D721Med (cell line): ENCODE results near the gene MBTD1.
A peak's percentile ranks its signal among the peaks of the same experiment; 100 is the strongest.

ENCODE experiments used
- DNase-seq: peaks from one replicate; pipeline ENCODE4 v3.0.0; 2011; ENCODE audit warnings: low spot score; ENCODE audit not compliant: insufficient read length
- FAIRE-seq: peaks from 2 replicates; lab custom pipeline; 2011; peaks lifted over from hg19 to GRCh38; lab: Jason Lieb, UNC
- TF ChIP-seq, protein P1 (sequence below): IDR thresholded peaks from 2 replicates; pipeline ENCODE4 v1.5.1; 2012; ENCODE audit warnings: mild to moderate bottlenecking, control low read depth; ENCODE audit not compliant: insufficient read depth; ENCODE audit errors: missing control alignments

Gene MBTD1

DNA sequence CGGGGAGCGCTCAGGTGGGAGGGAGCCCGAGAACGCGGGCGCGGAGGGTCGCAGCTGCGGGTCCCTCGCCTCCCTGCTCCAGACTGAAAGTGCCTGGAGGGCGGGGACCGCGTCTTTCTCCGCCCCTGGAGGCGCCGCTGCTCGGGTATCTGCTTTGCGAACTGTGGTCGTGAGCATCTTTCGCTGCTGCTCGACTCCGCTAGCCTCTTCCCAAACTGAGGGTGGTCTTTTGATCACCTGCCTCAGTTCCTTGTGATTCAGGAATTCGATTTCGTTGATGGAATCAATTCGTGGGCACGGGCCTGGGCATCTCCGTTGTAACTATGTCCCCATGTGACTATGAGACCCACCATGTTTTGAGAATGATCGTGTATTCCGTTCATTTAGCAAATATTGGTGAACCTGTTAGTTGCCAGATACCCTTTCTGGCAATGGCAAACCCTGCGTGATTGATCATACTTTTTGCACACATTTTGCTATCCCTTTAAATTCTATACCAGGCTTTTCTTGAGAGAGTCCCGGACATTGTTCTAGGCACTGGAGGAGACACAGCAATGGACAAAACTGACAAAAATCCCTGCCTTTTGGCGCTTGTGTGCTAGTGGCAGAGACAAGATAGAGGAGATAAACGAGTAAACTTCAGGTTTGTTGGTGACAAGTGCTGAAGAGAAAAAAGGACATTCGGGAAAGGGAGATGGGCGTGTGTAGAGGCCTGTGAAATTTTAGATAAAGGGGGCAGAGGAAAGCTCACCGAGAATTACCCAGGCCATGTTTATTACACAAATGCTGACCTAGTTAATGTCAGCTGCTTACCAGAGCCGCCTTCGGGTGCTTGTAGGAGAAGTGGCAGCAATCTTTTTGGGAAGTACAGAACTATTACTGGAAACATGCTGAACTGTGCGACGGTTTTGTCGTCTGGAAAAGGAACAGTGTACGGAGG, 1.4 kb upstream of the MBTD1 start:
- TF ChIP-seq, protein P1, sequence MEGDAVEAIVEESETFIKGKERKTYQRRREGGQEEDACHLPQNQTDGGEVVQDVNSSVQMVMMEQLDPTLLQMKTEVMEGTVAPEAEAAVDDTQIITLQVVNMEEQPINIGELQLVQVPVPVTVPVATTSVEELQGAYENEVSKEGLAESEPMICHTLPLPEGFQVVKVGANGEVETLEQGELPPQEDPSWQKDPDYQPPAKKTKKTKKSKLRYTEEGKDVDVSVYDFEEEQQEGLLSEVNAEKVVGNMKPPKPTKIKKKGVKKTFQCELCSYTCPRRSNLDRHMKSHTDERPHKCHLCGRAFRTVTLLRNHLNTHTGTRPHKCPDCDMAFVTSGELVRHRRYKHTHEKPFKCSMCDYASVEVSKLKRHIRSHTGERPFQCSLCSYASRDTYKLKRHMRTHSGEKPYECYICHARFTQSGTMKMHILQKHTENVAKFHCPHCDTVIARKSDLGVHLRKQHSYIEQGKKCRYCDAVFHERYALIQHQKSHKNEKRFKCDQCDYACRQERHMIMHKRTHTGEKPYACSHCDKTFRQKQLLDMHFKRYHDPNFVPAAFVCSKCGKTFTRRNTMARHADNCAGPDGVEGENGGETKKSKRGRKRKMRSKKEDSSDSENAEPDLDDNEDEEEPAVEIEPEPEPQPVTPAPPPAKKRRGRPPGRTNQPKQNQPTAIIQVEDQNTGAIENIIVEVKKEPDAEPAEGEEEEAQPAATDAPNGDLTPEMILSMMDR = no peak
- no peak for DNase-seq
- FAIRE-seq = no peak

DNA sequence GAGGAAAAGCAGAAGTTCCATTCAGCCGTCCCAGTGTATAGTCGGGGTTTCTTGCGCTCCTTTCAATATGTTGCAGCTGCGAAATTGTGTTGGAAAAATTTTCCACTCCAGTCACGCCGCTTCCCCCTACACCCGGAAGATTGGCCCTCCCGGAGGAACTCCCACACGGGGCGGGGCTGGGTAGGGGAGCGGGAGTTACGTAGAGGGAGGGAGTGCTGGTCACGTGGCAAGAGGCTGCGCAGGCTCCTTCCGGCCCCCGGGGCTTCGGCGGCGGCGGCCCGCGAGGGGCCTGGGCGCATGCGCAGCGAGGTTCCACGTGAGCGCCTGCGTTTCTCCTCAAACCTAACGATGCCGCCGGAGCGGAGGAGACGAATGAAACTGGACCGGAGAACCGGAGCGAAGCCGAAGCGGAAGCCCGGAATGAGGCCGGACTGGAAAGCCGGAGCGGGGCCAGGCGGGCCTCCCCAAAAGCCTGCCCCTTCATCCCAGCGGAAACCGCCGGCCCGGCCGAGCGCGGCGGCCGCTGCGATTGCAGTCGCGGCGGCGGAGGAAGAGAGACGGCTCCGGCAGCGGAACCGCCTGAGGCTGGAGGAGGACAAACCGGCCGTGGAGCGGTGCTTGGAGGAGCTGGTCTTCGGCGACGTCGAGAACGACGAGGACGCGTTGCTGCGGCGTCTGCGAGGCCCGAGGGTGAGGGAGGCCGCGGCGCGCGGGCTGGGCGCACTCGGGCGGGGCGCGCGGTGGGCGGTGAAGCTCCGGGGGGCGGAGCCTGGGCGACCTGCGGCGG, 581 bp upstream of the MBTD1 start, which contains the start of gene UTP18:
Gene UTP18, plus strand, starts transcription at position 310 of the 787 bp plus-strand sequence. Its CDS starts 39 bp downstream, at position 349.
- TF ChIP-seq, protein P1 = no peak
- FAIRE-seq (no peak), DNase-seq (peak; percentile 46)

DNA sequence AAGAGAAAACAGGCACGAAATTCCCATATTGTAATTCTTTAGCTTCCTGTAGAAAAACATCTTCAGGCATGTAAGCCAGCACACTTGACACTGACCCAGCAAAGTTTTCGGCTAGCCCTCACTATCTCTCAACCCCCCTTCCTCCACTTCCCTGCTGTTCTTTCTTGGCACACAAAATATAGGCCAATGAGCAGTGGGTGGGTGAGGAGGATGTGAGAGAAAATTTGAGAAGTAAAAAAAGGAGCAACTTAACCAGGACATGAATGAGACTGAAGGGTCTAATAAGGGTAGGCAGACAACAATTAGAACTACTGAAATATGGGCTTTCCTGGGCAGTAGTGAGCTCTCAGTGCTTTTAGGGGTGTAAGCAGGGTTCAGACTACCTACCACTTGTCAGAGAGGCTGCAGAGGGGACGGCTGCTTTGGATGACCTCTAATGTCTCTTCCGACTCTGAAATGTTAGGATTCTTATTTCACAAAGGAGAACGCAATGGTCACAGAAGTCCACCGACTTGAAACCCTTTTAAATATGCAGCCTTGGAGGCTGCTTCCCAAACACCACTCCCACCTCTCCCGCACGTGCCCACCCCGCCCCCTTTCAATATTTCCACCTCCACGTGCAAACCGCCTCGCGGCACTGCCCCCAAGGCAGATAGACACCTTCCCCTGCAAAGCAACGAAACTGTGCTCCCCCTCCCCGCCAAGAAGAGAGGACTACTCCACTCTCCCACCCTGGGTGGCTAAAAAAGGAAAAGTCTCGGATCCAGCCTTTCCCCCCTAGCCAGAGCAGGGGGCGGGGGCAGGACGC, 889 bp downstream of the MBTD1 start:
- TF ChIP-seq, protein P1 = no peak
- FAIRE-seq (no peak), DNase-seq (no peak)

DNA sequence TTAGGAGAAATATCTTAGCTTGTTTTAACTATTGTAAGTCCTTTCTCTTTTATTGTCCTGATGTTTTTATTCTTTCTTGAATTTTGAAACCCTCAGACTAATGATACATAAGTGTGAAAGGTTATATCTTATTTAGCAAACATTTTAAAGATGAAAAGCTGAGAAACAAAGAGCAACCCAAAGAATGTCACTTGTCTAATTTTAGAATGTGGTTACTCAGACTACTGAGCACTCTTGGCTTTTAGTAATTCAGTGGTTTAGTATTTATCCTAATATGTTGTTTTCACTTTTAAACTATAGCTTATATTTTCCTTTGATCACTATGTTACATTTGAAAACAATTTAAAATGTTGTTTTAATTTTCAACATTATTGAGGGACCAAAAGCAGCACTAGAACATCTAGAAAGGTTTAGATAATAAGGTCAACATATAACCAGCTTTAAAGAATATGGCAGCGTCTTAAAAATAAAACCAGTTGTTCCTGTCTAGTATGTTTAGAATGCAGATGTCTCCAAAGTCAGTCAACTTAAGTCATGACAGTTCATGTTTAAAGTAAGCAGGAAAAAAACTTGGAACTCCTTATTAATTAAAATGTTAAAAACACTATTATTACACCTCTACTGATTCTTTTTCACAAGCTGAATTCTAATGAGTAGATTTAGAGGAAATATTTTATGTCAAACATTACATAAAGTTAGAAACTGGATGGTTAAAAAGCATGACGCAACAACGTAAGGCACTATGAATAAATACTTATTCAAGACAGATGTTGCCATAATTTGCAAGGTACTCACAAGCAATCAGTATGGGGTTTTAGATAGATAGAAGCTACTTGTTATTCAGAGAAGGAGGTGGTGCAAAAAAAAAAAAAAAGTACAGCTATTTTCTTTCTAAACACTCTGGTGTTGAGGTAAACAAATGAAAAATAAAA, 2.4 kb downstream of the MBTD1 start:
- FAIRE-seq = no peak
- TF ChIP-seq, protein P1 = no peak
- DNase-seq = no peak

DNA sequence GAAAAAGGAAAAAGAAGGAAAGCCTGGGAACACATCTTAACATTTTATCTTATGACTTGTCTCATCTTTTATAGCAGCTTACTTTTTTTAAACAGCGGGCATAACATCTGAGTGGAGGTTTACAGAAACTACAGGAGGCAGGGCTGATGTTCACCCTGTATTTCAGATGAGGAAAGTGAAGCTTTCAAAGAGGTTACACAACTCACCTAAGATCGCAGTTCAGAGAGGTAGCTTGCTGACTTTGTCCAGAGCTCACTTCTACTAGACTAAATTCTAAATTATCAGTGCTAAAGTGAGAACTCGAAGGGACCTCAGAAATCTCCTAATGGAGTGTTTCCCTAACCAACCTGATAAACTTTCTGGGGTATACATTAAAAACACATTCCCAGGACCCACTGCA, 3.7 kb downstream of the MBTD1 start:
- no peak for FAIRE-seq
- DNase-seq = no peak
- TF ChIP-seq, protein P1 = no peak

DNA sequence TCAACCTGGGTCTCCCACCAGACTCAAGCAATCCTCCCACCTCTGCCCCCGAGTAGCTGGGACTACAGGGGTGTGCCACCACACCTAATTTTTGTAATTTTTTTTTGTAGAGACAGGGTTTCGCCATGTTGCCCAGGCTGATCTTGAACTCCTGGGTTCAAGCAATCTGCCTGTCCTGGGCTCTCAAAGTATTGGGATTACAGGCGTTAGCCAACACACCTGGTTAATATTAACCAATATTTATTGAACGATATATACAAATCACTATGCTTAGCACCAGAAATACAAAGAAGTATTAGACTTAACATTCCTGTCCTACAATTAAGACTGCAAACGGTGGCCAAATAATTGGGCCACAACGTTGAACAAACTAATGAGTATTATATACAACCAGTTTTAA, 4.2 kb downstream of the MBTD1 start:
- FAIRE-seq (no peak), DNase-seq (no peak)
- TF ChIP-seq, protein P1 = no peak
